Adrenal gland (tissue), 12 donors: ENCODE results near the gene KLHL29. TPM values are rescaled to one million over a fixed set of nuclear protein-coding genes. Genes with fewer than 3 reads are reported as not detected.

Source experiments
- DNase-seq, 7 donors: peaks; one replicate each; pipeline ENCODE4 v3.0.0-alpha.2; 2019 to 2020
- H3K27ac ChIP-seq, 5 donors: fragments of 200-600 bp; sonication (generic) in 4 of 5; 1 replicate in 3 of 5; 2 replicates in 2 of 5; pipeline versions ENCODE4 v1.5.1 to v1.8.0; 2016 to 2020; ENCODE audit warnings: mild to moderate bottlenecking in 1 of 5
- H3K27me3 ChIP-seq: fragments of 200-600 bp; 2 replicates; pipeline ENCODE4 v1.8.0; 2021
- H3K36me3 ChIP-seq, 2 donors: fragments of 200-600 bp; replicated peaks in 1 of 2; 1 replicate in 1 of 2; 2 replicates in 1 of 2; pipeline versions ENCODE4 v1.5.1 to v1.8.0; 2018 to 2022
- H3K4me1 ChIP-seq, 2 donors: fragments of 200-600 bp; replicated peaks in 1 of 2; 1 replicate in 1 of 2; 2 replicates in 1 of 2; pipeline versions ENCODE4 v1.5.1 to v1.8.0; 2018 to 2021
- H3K4me3 ChIP-seq, 4 donors: fragments of 200-600 bp; sonication (generic) in 3 of 4; one replicate each; pipeline ENCODE4 v1.5.1; 2016 to 2018
- H3K9me3 ChIP-seq, 3 donors: fragments of 200-600 bp; sonication (generic) in 1 of 3; replicated peaks in 1 of 3; 1 replicate in 2 of 3; 2 replicates in 1 of 3; pipeline versions ENCODE4 v1.5.1 to v1.8.0; 2016 to 2021
- POLR2A ChIP-seq, 2 donors: fragments of 450-650 bp; IDR thresholded peaks; one replicate each; pipeline ENCODE4 v1.6.1; 2017; ENCODE audit warnings: antibody characterized with exemption in 2 of 2, mild to moderate bottlenecking in 2 of 2, moderate library complexity in 1 of 2
- WGBS, 4 donors: extraction: QIAGEN DNeasy Blood & Tissue Kit in 2 of 4; methylation state at CpG; one replicate each; pipeline versions ENCODE4 v1.1.5 to v1.1.7; 2013 to 2017; 5-methylcytosine and 5-hydroxymethylcytosine counted together
- intact Hi-C, 2 donors: fragments of 100-400 bp; cut with DNase I; formaldehyde crosslinking; loops; one replicate each; pipeline versions ENCODE4 v1.14.1 to v1.15.0; 2022 to 2023
- polyA plus RNA-seq, 3 donors: library from polyadenylated mRNA; stranded (reverse); fragments of 200-250 nt in 2 of 3; fragments of 350-450 nt in 1 of 3; fragmentation: Illumina TruSeq in 1 of 3; extraction: RNeasy Lipid Tissue Mini Kit (QIAGEN cat#74804) in 1 of 3; gene quantifications; one replicate each; pipeline ENCODE4 v1.2.3, GENCODE V29; 2013 to 2014
- total RNA-seq, 9 donors: library from RNA; depleted of rRNA in 4 of 9; stranded (reverse); fragments of >200 nt in 4 of 9; fragments of 120-200 nt in 1 of 9; fragmentation: NEBNext Ultra II Directional in 1 of 9; extraction: Animal tissue kit (Norgen Biotek cat#: 25700) in 1 of 9; gene quantifications; one replicate each; pipeline versions ENCODE4 v1.1.0 to v1.2.4, GENCODE V29; 2013 to 2023
- TF ChIP-seq, protein P1 (sequence below), 6 experiments: fragments of 450-650 bp in 4 of 6; fragments of 200-600 bp in 2 of 6; sonication (generic) in 1 of 6; IDR thresholded peaks; 1 replicate in 5 of 6; 2 replicates in 1 of 6; pipeline versions ENCODE4 v1.5.1 to v1.8.0; 2016 to 2021; ENCODE audit warnings: antibody characterized with exemption in 6 of 6, mild to moderate bottlenecking in 2 of 6, moderate library complexity in 1 of 6
- donor health status: healthy with polysubstance abuse.
- donor health status: Bipolar disorder and iron deficiency.
- donor health status: DM: yes; HTN: yes; CAD: no.
- donor health status: DM: no; HTN: no; CAD: no.
- donor health status: DM: no; HTN: no; CAD: no.
- donor health status: DM: yes; HTN: yes; CAD: no.

KLHL29 gene
- total and polyA plus RNA-seq, 12 donors, result 1.9 to 24.5 (median 15.7) TPM

- H3K4me1 ChIP-seq, result peaks cover 26 to 45% of the 10 kb centered on the region in 2 donors
- no peak overlapping the region for H3K4me3 ChIP-seq
- no peak overlapping the region for H3K27ac ChIP-seq
- no peaks in the 10 kb centered on the region for H3K27me3 ChIP-seq
- no peaks in the 10 kb centered on the region for H3K9me3 ChIP-seq
- no peak for DNase-seq
- TF ChIP-seq, protein P1, sequence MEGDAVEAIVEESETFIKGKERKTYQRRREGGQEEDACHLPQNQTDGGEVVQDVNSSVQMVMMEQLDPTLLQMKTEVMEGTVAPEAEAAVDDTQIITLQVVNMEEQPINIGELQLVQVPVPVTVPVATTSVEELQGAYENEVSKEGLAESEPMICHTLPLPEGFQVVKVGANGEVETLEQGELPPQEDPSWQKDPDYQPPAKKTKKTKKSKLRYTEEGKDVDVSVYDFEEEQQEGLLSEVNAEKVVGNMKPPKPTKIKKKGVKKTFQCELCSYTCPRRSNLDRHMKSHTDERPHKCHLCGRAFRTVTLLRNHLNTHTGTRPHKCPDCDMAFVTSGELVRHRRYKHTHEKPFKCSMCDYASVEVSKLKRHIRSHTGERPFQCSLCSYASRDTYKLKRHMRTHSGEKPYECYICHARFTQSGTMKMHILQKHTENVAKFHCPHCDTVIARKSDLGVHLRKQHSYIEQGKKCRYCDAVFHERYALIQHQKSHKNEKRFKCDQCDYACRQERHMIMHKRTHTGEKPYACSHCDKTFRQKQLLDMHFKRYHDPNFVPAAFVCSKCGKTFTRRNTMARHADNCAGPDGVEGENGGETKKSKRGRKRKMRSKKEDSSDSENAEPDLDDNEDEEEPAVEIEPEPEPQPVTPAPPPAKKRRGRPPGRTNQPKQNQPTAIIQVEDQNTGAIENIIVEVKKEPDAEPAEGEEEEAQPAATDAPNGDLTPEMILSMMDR (IDR thresholded peaks at IDR 0.05), result no peak
- TF ChIP-seq POLR2A (IDR thresholded peaks at IDR 0.05), result no peak
- intact Hi-C loops, result no loop called here
- H3K36me3 ChIP-seq, result no peaks in the 10 kb centered on the region
- 86 to 97% (median 91%) methylated on average over 1 to 9 of the region's 9 CpGs for WGBS, 4 donors
Measured at GRCh38 chr2:23592061-23592685, 207.2 kb downstream of the KLHL29 start.

- Histone ChIP-seq H3K27ac (peak overlapping the region in 1 of 5 donors; percentile 3), H3K4me3 (no peak overlapping the region), H3K9me3 (no peaks in the 10 kb centered on the region), H3K36me3 (no peaks in the 10 kb centered on the region), H3K27me3 (no peaks in the 10 kb centered on the region), H3K4me1 (peaks cover 19 to 41% of the 10 kb centered on the region in 2 donors)
- no peak for DNase-seq
- TF ChIP-seq POLR2A (IDR thresholded peaks at IDR 0.05), result no peak
- TF ChIP-seq, protein P1 (IDR thresholded peaks at IDR 0.05), result no peak
- WGBS, 4 donors, result 88 to 93% (median 91%) methylated on average over 12 of the region's 12 CpGs
- intact Hi-C loops, result no loop called here
Measured at GRCh38 chr2:23592898-23593751, 208.1 kb downstream of the KLHL29 start.

GRCh38 chr2:23593752-23594459, 208.9 kb downstream of the KLHL29 start:
- H3K4me3 ChIP-seq, result no peak overlapping the region
- no peaks in the 10 kb centered on the region for H3K36me3 ChIP-seq
- peaks cover 24 to 46% of the 10 kb centered on the region in 2 donors for H3K4me1 ChIP-seq
- DNase-seq, result no peak
- peak overlapping the region in 1 of 5 donors; percentile 3 for H3K27ac ChIP-seq
- WGBS, 4 donors, result 75 to 92% (median 90%) methylated on average over 20 to 21 of the region's 21 CpGs
- TF ChIP-seq, protein P1 (IDR thresholded peaks at IDR 0.05), result no peak
- TF ChIP-seq POLR2A (IDR thresholded peaks at IDR 0.05), result no peak
- no peaks in the 10 kb centered on the region for H3K9me3 ChIP-seq
- no peaks in the 10 kb centered on the region for H3K27me3 ChIP-seq
- intact Hi-C loops, result no loop called here

DNA sequence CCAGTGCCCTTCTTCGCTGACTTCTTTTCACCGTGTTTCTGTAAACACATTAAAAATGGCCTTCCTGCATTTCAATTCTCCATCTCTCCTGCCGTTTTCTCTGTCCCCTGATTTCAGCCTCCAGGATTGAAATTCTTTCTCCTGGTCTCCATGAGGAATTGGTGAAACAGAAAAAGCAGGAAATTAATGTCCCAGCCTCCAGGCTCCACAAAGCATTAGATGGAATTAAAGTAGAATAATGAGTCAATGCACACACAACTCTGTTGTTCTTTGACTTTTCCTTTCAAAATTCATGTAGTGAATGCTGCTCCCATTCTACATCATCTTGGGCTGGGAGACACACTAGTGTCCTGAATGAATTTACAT, 209.5 kb downstream of the KLHL29 start:
- H3K27me3 ChIP-seq, result no peaks in the 10 kb centered on the region
- no peaks in the 10 kb centered on the region for H3K9me3 ChIP-seq
- intact Hi-C loops, result no loop called here
- 60 to 75% (median 63%) methylated on average over 3 of the region's 3 CpGs for WGBS, 4 donors
- peaks cover 26 to 44% of the 10 kb centered on the region in 2 donors for H3K4me1 ChIP-seq
- H3K4me3 ChIP-seq, result no peak overlapping the region
- no peaks in the 10 kb centered on the region for H3K36me3 ChIP-seq
- H3K27ac ChIP-seq, result peak overlapping the region in 2 of 5 donors; percentile 3 to 91
- no peak for DNase-seq
- no peak for TF ChIP-seq POLR2A (IDR thresholded peaks at IDR 0.05)
- TF ChIP-seq, protein P1 (IDR thresholded peaks at IDR 0.05), result no peak
